HG03175 (cell line): ENCODE measurements around the gene GRB10.

Source experiments
- ATAC-seq: cut with Tn5 transposase; IDR thresholded peaks from one replicate; pipeline ENCODE4 v1.9.1; 2021; ENCODE audit warnings: mild to moderate bottlenecking, moderate library complexity; ENCODE audit not compliant: unreplicated experiment

The GRB10 gene

DNA sequence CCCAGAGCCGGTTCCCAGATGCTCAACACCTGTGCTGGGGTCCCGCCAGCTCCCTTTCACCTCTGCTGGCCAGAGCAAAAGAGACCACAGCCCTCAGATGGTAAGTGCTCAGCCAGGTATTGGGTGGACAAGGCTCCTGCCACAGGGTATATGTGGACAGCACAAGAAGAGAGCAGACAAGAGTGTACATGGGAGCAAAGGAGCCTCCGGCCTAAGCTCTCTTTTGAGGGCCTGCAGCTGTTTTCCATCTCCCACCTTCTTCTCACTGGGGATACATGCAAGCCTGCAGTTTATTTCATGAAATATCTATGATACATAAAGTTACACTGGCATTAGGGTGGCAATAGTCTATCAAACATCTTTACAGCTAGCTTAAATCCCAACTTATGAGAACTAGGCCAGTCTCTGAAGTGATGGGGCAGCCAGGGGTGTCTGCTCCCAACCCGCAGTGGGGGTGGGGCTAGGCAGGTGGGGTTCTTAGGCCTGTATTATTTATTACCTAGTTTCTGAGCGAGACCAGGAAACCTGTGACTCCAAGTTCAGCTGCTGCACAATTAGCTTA lies 167.1 kb downstream of the GRB10 start:
- no peak for ATAC-seq

GRCh38 chr7:50614721-50615518 lies 167.8 kb downstream of the GRB10 start:
- ATAC-seq: no peak

DNA sequence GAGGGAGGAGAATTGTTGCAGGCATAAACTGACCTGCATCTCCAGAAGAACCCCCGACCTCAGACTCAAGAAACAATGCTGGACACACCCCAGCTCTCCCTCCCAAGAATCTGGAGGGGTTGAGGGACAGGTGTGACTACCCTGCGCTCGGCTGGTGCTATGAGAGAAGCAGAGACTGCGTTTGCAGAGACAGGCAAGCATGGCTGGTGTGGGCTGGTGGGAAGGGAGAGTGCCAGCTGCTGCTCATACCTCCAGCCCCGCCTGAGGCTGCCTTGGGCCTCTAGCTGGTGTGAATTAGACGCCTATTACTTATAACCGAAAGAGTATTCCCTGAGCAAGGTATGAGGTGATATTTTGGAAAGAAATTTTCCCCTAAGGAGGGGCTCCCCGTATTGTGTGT lies 169.2 kb downstream of the GRB10 start:
- no peak for ATAC-seq

GRCh38 chr7:50612704-50613103 lies 170.0 kb downstream of the GRB10 start:
- no peak for ATAC-seq

DNA sequence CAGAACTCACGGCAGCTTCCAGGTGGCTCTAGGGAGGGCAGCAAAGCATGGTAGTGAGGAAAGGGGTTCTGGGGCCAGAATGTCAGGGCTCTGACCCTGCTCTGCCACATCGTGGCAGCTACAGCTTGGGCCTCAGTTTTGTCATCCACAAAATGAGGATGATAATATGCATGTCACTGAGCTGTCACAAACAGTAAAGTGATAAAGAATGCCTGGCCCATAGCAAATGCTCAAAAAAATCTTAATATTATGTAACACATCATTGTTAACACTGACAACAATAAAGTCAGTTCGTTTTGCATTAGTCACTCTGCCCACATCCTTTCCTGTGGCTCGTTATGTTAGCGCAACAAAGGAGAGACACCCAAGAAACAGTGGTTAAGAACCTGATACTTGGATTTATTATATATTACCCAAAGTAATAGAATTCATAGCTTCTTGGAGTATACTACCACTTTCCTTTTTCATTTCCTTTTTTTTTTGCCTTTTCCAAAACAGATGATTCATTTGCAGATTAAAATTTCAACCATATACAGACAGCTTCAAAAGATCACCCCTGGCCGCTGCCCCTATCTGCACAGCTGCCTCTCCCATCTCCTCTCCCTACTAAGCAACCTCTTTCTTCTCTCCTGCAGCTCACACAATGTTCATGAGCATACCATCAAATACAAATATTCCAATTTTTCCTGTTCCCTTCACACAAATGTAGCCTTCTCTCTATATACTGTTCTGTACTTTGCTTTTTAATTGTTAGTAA lies 172.0 kb downstream of the GRB10 start:
- peak; percentile 79 for ATAC-seq

DNA sequence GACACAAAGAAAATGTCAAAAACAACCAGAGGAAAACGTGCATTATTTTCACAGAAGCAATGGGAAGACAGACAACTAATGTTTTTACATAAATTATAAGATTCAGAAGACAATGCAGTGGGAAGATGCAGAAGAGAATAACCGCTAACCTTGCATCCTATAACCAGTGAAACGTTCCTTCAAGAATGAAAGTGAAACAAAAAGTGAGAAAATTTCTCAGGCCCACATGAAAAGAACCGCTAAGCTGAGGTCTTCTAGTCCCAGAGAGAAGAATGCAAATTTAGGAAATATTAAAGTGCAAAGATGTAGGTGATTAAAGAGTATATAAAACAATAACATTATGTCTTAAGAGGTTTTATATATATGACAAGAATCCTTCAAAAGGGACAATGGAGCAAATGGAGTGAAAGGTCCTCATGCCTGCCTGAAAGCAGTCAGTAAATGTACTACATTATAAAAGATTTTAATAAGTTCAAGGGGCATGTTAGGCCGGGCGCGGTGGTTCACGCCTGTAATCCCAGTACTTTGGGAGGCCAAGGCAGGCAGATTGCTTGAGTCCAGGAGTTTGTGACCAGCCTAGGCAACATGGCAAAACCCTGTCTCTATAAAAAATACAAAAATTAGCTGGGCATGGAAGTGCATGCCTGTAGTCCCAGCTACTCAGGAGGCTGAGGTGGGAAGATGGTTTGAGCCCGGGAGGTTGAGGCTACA lies 174.3 kb downstream of the GRB10 start:
- ATAC-seq: no peak

DNA sequence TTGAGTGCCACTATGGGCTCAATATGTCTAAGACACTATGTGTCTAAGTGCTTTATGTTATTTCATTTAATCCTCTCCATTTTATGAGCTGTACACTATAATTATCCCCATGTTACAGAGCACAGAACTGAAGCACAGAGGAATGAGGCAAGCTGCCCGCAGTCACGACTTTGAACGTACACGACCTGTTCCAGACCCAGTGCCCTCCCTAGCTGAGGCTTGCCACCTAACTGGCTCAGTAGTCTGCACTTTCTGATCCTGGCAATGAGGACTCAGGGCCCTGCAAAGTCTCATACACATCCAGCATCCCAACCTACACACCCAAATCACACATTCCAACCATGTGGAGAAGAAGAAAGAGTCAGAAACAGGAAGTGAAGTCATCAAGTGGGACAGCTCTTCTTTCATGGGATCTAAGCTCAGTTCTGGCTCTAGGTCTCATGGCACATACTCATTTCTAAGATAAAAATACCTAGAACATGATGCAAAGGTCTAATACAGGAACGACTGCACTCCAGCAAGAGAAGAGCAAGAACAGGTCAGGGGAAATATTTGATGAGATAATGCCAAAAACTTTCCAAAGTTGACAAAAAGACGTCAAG lies 175.1 kb downstream of the GRB10 start:
- no peak for ATAC-seq

DNA sequence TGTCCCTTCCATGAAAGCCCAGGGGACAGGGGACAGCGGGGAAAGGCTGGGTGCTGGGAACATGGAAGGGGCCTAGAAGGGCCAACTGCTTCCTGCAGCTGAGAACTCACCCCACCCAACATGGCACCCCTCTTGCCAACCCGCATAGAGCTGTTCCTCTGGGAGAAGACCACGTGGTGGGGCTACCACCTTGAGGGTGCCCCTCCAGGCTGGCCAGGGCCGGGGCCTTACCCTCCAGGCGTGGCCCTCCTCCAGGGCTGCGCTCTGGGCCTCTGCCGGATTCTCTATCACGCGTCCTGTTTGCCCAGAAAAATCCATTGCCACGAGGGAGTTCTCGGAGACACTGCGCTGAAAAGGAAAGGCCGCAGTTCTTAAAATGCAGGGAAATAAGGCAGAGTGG lies 177.6 kb downstream of the GRB10 start:
- ATAC-seq: no peak

GRCh38 chr7:50603287-50603686 lies 179.4 kb downstream of the GRB10 start:
- no peak for ATAC-seq

GRCh38 chr7:50599385-50599784 lies 183.3 kb downstream of the GRB10 start:
- ATAC-seq: no peak

GRCh38 chr7:50598460-50599343 lies 184.0 kb downstream of the GRB10 start:
- ATAC-seq: no peak

- ATAC-seq: no peak
Observed at GRCh38 chr7:50596484-50596883, 186.2 kb downstream of the GRB10 start.

GRCh38 chr7:50595491-50596102 lies 187.1 kb downstream of the GRB10 start:
- peak; percentile 17 for ATAC-seq

- peak; percentile 52 for ATAC-seq
Observed at GRCh38 chr7:50594734-50595485, 187.8 kb downstream of the GRB10 start.

DNA sequence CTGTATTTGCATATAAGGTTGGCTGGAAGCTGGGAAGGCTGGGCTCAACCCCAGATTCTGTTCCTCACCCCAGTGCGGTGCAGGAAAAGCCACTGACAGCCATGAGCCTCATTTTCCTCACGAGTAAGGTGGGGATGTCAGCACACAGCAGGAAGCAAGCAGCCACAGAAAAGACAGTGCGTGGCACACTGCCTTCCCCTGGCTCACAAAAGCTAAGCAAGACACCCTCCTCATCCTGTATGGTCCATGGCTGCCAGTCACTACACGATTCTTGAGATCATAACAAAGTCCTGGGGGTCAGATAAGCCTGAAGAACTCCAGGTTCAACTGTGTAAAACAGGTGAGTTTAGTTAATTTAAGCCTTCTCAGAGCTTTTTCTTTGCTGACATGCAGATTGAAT lies 188.6 kb downstream of the GRB10 start:
- ATAC-seq: no peak

DNA sequence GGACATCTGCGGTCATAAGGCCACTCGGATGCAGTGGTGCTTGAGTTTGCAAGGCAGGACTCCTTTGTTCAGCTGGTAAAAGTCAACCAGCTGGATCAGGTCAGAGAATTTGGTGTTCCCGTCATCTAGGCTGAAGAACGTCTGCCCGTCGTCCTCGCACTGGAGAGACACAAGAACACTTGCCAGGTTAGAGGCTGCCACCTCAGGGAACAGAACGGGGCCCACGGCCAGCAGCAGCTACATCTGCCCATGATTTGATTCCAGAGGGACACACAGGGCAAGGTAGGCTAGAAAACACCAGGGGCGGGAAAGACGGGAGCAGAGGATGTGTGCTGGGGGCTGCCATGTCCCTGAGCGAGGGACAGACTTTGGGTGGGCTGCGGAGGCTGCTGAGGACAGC lies 189.8 kb downstream of the GRB10 start:
- ATAC-seq: no peak

DNA sequence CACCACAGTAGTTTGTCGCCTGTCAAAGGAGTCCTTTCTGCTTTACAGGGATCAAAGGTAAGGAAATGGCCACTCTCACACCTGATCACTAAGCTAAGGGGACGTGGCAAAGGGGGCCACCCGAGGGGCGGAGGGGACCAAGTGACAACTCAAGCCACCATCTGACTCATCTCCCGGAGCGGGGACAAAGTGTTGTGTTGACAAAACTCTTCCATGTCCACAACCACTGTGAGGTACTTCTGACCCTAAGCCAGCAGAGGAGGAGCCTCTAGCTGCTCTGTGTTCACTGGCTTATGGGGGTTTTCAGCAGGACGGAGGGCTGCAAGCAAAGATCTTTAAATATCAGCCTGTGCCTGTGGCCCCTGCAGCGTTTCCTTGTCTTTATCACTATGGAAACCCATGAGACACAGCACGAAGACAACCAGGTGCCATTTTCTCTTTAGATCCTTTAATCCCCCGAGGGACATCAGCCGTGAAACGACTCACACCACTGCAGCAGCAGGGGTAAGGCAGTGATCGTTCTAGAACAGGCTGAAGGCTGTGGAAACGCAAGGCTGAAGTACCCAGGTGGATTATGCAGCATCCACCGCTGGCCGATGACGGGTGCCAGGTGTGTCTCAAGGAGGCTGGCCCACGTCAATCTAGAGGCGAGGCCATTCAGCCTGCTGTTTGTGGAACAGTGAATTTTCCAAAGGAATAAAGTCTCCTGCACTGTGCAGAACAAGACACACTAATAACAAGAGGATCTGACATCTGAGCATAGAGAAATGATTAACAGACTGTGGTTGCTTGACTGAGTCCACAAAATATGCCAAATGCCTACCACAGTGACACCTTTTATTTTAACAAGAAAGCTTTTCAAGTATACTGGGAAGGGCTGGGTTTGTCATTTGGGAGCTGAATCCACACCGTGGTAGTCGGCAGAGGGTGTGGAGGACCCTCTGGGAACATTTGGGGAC lies 190.9 kb downstream of the GRB10 start:
- ATAC-seq: peak; percentile 64

GRCh38 chr7:50591098-50591479 lies 191.6 kb downstream of the GRB10 start:
- ATAC-seq: no peak
